HepG2 (cell line): Measurements from ENCODE around the gene PIP4K2B. TPM values are rescaled to one million over a fixed set of nuclear protein-coding genes. Genes with fewer than 3 reads are reported as not detected.

Experiments
- AKAP8 ChIP-seq: sonication (generic); formaldehyde crosslinking; IDR thresholded peaks from 2 replicates; pipeline ENCODE4 v1.5.1; 2020; ENCODE audit warnings: mild to moderate bottlenecking, missing genetic modification reagents
- BATF2 ChIP-seq: sonication (generic); formaldehyde crosslinking; IDR thresholded peaks from 2 replicates; pipeline ENCODE4 v1.8.0; 2022; ENCODE audit warnings: mild to moderate bottlenecking, missing genetic modification reagents, moderate library complexity
- E2F2 ChIP-seq: sonication (generic); formaldehyde crosslinking; IDR thresholded peaks from 2 replicates; pipeline ENCODE4 v1.4.0; 2020; ENCODE audit warnings: missing genetic modification reagents, borderline replicate concordance
- ELF4 ChIP-seq: sonication (generic); formaldehyde crosslinking; IDR thresholded peaks from 2 replicates; pipeline ENCODE4 v1.5.0; 2020; ENCODE audit warnings: missing genetic modification reagents, mild to moderate bottlenecking, moderate library complexity, borderline replicate concordance
- FOSL2 ChIP-seq: sonication (generic); formaldehyde crosslinking; IDR thresholded peaks from 2 replicates; pipeline ENCODE4 v1.4.0; 2020; ENCODE audit warnings: missing genetic modification reagents
- FOXK2 ChIP-seq: fragments of 450-650 bp; IDR thresholded peaks from 2 replicates; pipeline ENCODE4 v1.6.1; 2016
- GLI4 ChIP-seq: sonication (generic); formaldehyde crosslinking; IDR thresholded peaks from 2 replicates; pipeline ENCODE4 v1.5.1; 2020; ENCODE audit warnings: missing genetic modification reagents, mild to moderate bottlenecking, moderate library complexity, borderline replicate concordance
- IRF9 ChIP-seq: sonication (generic); formaldehyde crosslinking; IDR thresholded peaks from 2 replicates; pipeline ENCODE4 v1.8.0; 2022; ENCODE audit warnings: missing genetic modification reagents, mild to moderate bottlenecking, borderline replicate concordance
- LBX2 ChIP-seq: sonication (generic); formaldehyde crosslinking; IDR thresholded peaks from 2 replicates; pipeline ENCODE4 v1.5.0; 2020; ENCODE audit warnings: missing genetic modification reagents, mild to moderate bottlenecking, borderline replicate concordance
- MED1 ChIP-seq: sonication (generic); formaldehyde crosslinking; IDR thresholded peaks from 2 replicates; pipeline ENCODE4 v1.4.0; 2020; ENCODE audit warnings: missing genetic modification reagents
- NFKB2 ChIP-seq: sonication (generic); formaldehyde crosslinking; IDR thresholded peaks from 2 replicates; pipeline ENCODE4 v1.4.0; 2020; ENCODE audit warnings: missing genetic modification reagents, borderline replicate concordance
- SRY ChIP-seq: sonication (generic); formaldehyde crosslinking; IDR thresholded peaks from 2 replicates; pipeline ENCODE4 v1.8.0; 2022; ENCODE audit warnings: mild to moderate bottlenecking, missing genetic modification reagents
- SSRP1 ChIP-seq: IDR thresholded peaks from 2 replicates; pipeline ENCODE4 v1.6.1; 2016; ENCODE audit warnings: control low read depth
- YEATS4 ChIP-seq: sonication (generic); formaldehyde crosslinking; IDR thresholded peaks from 2 replicates; pipeline ENCODE4 v1.4.0; 2020; ENCODE audit warnings: missing genetic modification reagents, borderline replicate concordance
- ZBTB14 ChIP-seq: sonication (generic); formaldehyde crosslinking; IDR thresholded peaks from 2 replicates; pipeline ENCODE4 v1.4.0; 2020; ENCODE audit warnings: missing genetic modification reagents
- ZFP62 ChIP-seq: sonication (generic); formaldehyde crosslinking; IDR thresholded peaks from 2 replicates; pipeline ENCODE4 v1.4.0; 2020; ENCODE audit warnings: missing genetic modification reagents
- ZFP91 ChIP-seq: sonication (generic); formaldehyde crosslinking; IDR thresholded peaks from 2 replicates; pipeline ENCODE4 v1.9.0; 2022; ENCODE audit warnings: missing genetic modification reagents, mild to moderate bottlenecking, borderline replicate concordance
- ZNF256 ChIP-seq: sonication (generic); formaldehyde crosslinking; conservative IDR thresholded peaks from 2 replicates; pipeline ENCODE4 v1.4.0; 2020; ENCODE audit warnings: missing genetic modification reagents
- ZNF496 ChIP-seq: sonication (generic); formaldehyde crosslinking; IDR thresholded peaks from 2 replicates; pipeline ENCODE4 v1.8.1; 2023; ENCODE audit warnings: mild to moderate bottlenecking, moderate library complexity, missing genetic modification reagents; ENCODE audit not compliant: insufficient replicate concordance
- ZNF574 ChIP-seq: sonication (generic); formaldehyde crosslinking; IDR thresholded peaks from 2 replicates; pipeline ENCODE4 v1.4.0; 2020; ENCODE audit warnings: missing genetic modification reagents
- ZNF644 ChIP-seq: IDR thresholded peaks from 2 replicates; pipeline ENCODE4 v1.6.1; 2016; ENCODE audit warnings: low read depth
- polyA plus RNA-seq, 8 experiments: library from polyadenylated mRNA; depleted of rRNA in 3 of 8; stranded (reverse) in 7 of 8; unstranded in 1 of 8; fragments of >200 nt; fragmentation: Illumina TruSeq in 4 of 8; extraction: Trizol in 4 of 8; gene quantifications; 2 replicates each; pipeline versions ENCODE4 v1.2.1 to v1.2.3, GENCODE V29; 2011 to 2016; ENCODE audit warnings: low read depth in 4 of 8, missing spikeins in 1 of 8, mixed read lengths in 1 of 8; ENCODE audit not compliant: insufficient read depth in 1 of 8
- total RNA-seq, 5 experiments: library from RNA; depleted of rRNA; stranded (reverse); fragments of >200 nt; fragmentation: Illumina TruSeq; extraction: Trizol; gene quantifications; 2 replicates each; pipeline ENCODE4 v1.2.3, GENCODE V29; 2016; ENCODE audit warnings: low read depth in 1 of 5

The PIP4K2B gene
- total and polyA plus RNA-seq, 2 of the 13 experiments (the other 11 are each of a cell fraction or from before 2014, with no cell fraction given) = 20.4 to 54.0 TPM

- 0 out of 2 replicates have a peak, but pooled peaks have one; percentile 51 for TF ChIP-seq LBX2 (CRISPR knock-in tag)
- no peak for TF ChIP-seq YEATS4 (CRISPR knock-in tag)
- no peak for TF ChIP-seq GLI4
- TF ChIP-seq IRF9 = peak; percentile 63; the same call in 1 of the 2 replicates
- 0 out of 2 replicates have a peak, but pooled peaks have one; percentile 25 for TF ChIP-seq ZBTB14 (CRISPR knock-in tag)
- TF ChIP-seq AKAP8 = peak; percentile 65; the same call in 1 of the 2 replicates
- no peak for TF ChIP-seq FOSL2 (CRISPR knock-in tag)
- TF ChIP-seq BATF2 (CRISPR knock-in tag) = no peak
- TF ChIP-seq ZNF644 (CRISPR knock-in tag) = no peak
- no peak for TF ChIP-seq ZFP62
- TF ChIP-seq ZNF256 (CRISPR knock-in tag) = 0 out of 2 replicates have a peak, but pooled peaks have one; percentile 58
- no peak for TF ChIP-seq ZNF496 (CRISPR knock-in tag)
- peak; percentile 8; the same call in 1 of the 2 replicates for TF ChIP-seq NFKB2 (CRISPR knock-in tag)
- no peak for TF ChIP-seq SSRP1 (CRISPR knock-in tag)
- no peak for TF ChIP-seq ZNF574 (CRISPR knock-in tag)
- no peak for TF ChIP-seq MED1 (CRISPR knock-in tag)
- no peak for TF ChIP-seq FOXK2
- no peak for TF ChIP-seq ELF4 (CRISPR knock-in tag)
- TF ChIP-seq ZFP91 = 0 out of 2 replicates have a peak, but pooled peaks have one; percentile 10
- TF ChIP-seq E2F2 (CRISPR knock-in tag) = 0 out of 2 replicates have a peak, but pooled peaks have one; percentile 13
- no peak for TF ChIP-seq SRY (CRISPR knock-in tag)
Measured at GRCh38 chr17:38753071-38753506, 46.3 kb downstream of the PIP4K2B start (continued).
